HG03139 (cell line): ENCODE data around the gene DONSON.

Source experiments
- ATAC-seq: cut with Tn5 transposase; IDR thresholded peaks from one replicate; pipeline ENCODE4 v1.9.1; 2021; ENCODE audit not compliant: unreplicated experiment

The DONSON gene

GRCh38 chr21:33566514-33566913, 22.0 kb downstream of the DONSON start:
- ATAC-seq: no peak

DNA sequence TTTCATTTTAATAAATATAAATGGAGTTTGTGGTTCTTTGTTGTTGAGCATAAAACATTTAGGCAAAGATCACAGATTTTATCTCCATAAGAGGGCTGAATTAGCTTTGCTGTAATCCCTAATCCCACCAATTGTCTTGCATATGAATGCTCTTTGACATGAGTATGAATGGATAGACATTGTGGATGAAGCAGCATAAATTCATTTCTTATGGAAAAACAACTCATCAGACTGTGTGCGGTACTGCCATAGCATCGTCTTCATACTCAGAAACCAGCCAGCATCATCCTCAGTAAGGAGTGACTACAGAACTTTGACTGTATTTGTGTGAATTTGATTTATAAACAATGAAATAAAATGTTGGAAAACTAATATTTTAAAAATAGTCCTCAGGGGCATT, 26.1 kb downstream of the DONSON start:
- no peak for ATAC-seq

DNA sequence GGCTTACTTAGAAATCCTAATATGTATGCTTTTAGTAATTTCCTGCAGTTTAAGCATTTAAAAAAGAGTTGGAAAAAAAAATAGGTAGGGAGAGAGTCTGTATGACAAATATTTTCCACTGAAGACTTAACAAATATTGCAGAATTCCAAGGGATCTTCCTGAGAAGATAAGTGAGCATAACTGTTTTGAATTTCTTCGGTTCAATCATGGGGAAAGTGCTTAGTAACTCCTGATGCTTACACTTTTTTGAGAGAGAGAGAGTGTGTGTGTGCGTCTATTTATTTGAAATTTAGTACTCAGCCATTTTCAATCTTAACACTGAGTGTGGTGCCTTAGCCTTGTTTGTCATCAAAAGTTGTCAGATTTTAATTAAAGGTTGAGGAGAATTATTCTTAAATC, 27.1 kb downstream of the DONSON start:
- ATAC-seq: no peak

DNA sequence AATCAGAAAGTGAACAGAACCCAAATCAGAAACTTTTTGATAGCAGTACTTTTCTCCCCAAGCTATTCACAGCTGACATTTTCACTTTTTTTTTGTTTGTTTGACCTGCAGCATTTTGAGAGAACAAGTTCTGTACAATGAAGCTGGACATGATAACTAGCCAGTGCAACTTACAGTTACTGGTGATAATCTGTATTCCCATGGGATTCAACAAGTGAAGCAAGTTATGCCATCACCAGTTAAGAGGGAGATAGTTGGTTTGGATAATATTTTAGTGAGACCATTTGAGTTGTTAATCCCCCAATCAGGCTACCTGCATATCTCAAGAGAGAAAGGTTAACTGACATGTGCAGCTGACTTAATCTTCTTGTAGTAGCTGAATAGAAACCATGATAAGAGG, 27.5 kb downstream of the DONSON start:
- ATAC-seq: no peak

- ATAC-seq: no peak
Observed at GRCh38 chr21:33559813-33560212, 28.7 kb downstream of the DONSON start.

- ATAC-seq: no peak
Observed at GRCh38 chr21:33558777-33559421, 29.6 kb downstream of the DONSON start.

DNA sequence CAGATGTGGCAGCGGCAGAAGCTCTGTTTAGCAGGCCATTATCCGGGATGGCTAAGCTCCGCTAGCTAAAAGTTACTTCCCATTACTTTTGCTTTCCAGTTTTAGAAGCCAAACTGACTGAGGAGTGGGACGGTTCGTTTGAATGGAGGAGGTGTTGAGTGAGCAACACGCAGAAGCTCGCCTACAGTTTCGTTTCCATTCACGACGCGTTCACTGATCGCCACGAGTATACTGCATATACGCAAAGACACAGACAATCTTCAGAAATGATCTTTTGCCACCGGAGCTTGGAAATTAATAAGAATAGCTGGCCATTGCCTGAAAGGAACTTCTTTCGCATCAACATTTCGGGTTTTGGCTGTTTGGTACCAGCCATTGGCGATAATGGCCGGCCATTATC, 31.0 kb downstream of the DONSON start:
- ATAC-seq: no peak

GRCh38 chr21:33554982-33555344, 33.5 kb downstream of the DONSON start:
- ATAC-seq: no peak

DNA sequence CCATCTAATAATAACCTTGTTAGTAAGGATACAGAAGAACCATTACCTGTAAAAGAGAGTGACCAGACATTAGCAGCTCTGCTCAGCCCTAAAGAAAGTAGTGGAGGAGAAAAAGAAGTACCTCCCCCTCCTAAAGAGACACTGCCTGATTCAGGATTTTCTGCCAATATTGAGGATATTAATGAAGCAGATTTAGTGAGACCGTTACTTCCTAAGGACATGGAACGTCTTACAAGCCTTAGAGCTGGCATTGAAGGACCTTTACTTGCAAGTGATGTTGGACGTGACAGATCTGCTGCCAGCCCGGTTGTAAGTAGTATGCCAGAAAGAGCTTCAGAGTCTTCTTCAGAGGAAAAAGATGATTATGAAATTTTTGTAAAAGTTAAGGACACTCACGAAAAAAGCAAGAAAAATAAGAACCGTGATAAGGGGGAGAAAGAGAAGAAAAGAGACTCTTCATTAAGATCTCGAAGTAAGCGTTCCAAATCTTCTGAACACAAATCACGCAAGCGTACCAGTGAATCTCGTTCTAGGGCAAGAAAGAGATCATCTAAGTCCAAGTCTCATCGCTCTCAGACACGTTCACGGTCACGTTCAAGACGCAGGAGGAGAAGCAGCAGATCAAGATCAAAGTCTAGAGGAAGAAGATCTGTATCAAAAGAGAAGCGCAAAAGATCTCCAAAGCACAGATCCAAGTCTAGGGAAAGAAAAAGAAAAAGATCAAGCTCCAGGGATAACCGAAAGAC, 34.1 kb downstream of the DONSON start:
- ATAC-seq: no peak

DNA sequence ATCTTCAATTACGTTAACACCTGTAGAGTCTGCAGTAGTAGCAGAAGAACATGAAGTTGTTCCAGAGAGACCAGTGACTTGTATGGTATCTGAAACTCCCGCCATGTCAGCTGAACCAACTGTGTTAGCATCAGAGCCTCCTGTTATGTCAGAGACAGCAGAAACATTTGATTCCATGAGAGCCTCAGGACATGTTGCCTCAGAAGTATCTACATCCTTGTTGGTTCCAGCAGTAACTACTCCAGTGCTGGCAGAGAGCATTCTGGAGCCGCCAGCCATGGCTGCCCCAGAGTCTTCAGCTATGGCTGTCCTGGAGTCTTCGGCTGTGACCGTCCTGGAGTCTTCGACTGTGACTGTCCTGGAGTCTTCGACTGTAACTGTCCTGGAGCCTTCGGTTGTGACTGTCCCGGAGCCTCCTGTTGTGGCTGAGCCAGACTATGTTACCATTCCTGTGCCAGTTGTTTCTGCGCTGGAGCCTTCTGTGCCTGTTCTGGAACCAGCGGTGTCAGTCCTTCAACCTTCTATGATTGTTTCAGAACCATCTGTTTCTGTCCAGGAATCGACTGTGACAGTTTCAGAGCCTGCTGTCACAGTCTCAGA, 35.4 kb downstream of the DONSON start:
- ATAC-seq: no peak

DNA sequence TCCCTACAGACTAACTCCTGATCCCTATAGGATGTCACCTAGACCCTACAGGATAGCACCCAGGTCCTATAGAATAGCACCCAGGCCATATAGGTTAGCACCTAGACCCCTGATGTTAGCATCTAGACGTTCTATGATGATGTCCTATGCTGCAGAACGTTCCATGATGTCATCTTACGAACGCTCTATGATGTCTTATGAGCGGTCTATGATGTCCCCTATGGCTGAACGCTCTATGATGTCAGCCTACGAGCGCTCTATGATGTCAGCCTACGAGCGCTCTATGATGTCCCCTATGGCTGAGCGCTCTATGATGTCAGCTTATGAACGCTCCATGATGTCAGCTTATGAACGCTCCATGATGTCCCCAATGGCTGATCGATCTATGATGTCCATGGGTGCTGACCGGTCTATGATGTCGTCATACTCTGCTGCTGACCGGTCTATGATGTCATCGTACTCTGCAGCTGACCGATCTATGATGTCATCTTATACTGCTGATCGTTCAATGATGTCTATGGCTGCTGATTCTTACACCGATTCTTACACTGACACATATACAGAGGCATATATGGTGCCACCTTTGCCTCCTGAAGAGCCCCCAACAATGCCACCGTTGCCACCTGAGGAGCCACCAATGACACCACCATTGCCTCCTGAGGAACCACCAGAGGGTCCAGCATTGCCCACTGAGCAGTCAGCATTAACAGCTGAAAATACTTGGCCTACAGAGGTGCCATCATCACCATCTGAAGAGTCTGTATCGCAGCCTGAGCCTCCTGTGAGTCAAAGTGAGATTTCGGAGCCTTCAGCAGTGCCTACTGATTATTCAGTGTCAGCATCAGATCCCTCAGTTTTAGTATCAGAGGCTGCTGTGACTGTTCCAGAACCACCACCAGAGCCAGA, 36.1 kb downstream of the DONSON start:
- no peak for ATAC-seq

DNA sequence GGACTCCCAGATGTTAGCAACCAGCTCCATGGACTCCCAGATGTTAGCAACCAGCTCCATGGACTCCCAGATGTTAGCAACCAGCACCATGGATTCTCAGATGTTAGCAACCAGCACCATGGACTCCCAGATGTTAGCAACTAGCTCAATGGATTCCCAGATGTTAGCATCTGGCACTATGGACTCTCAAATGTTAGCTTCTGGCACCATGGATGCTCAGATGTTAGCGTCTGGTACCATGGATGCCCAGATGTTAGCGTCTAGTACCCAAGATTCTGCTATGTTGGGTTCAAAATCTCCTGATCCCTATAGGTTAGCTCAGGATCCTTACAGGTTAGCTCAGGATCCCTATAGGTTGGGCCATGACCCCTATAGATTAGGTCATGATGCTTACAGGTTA, 36.8 kb downstream of the DONSON start:
- no peak for ATAC-seq

DNA sequence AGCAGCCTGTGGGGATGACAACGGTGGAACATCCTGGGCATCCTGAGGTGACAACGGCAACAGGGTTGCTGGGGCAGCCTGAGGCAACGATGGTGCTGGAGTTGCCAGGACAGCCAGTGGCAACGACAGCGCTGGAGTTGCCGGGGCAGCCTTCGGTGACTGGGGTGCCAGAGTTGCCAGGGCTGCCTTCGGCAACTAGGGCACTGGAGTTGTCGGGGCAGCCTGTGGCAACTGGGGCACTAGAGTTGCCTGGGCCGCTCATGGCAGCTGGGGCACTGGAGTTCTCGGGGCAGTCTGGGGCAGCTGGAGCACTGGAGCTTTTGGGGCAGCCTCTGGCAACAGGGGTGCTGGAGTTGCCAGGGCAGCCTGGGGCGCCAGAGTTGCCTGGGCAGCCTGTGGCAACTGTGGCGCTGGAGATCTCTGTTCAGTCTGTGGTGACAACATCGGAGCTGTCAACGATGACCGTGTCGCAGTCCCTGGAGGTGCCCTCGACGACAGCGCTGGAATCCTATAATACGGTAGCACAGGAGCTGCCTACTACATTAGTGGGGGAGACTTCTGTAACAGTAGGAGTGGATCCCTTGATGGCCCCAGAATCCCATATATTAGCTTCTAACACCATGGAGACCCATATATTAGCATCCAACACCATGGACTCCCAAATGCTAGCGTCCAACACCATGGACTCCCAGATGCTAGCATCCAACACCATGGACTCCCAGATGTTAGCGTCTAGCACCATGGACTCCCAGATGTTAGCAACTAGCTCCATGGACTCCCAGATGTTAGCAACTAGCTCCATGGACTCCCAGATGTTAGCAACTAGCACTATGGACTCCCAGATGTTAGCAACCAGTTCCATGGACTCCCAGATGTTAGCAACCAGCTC, 37.5 kb downstream of the DONSON start:
- no peak for ATAC-seq

- no peak for ATAC-seq
Observed at GRCh38 chr21:33549848-33550771, 38.4 kb downstream of the DONSON start.

DNA sequence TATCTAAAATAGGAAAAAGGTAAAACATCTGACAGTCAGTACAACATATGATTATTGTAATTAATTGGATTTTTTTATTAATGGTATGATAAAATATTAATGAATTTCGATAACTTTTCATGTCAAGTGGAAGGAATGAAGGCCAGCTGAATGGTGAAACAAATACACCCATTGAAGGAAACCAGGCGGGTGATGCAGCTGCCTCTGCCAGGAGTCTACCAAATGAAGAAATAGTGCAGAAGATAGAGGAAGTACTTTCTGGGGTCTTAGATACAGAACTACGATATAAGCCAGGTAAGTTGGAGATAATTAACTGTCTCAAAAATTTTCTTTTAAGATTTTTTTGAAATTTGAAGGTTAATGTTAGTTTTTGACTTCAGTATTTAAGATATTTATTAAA, 42.4 kb downstream of the DONSON start:
- ATAC-seq: no peak

GRCh38 chr21:33544451-33545195, 43.9 kb downstream of the DONSON start:
- no peak for ATAC-seq

- no peak for ATAC-seq
Observed at GRCh38 chr21:33543505-33544129, 44.9 kb downstream of the DONSON start.
